Esophagus muscularis mucosa (tissue), 4 donors: ENCODE results near the gene UCP1. TPM values are rescaled to one million over a fixed set of nuclear protein-coding genes. Genes with fewer than 3 reads are reported as not detected.
A peak's percentile ranks its signal among the peaks of the same experiment; 100 is the strongest.

Source experiments
- DNase-seq: peaks from one replicate; pipeline ENCODE4 v3.0.0-alpha.2; 2017; ENCODE audit errors: extremely low spot score
- H3K27ac ChIP-seq, 4 donors: fragments of 200-600 bp; sonication (generic); replicated peaks in 1 of 4; 1 replicate in 3 of 4; 2 replicates in 1 of 4; pipeline ENCODE4 v1.5.1; 2016 to 2019; ENCODE audit warnings: mild to moderate bottlenecking in 1 of 4
- H3K27me3 ChIP-seq, 4 donors: fragments of 200-600 bp; sonication (generic); one replicate each; pipeline versions ENCODE4 v1.5.1 to v1.6.0; 2016 to 2019
- H3K36me3 ChIP-seq, 4 donors: fragments of 200-600 bp; sonication (generic); one replicate each; pipeline ENCODE4 v1.5.1; 2016 to 2019
- H3K4me1 ChIP-seq, 4 donors: fragments of 200-600 bp; sonication (generic); one replicate each; pipeline ENCODE4 v1.5.1; 2016 to 2019
- H3K4me3 ChIP-seq, 4 donors: fragments of 200-600 bp; sonication (generic); 1 replicate in 2 of 4; 2 replicates in 2 of 4; pipeline ENCODE4 v1.5.1; 2016 to 2019; ENCODE audit warnings: mild to moderate bottlenecking in 4 of 4, moderate library complexity in 1 of 4
- H3K9me3 ChIP-seq, 4 donors: fragments of 200-600 bp; sonication (generic); 1 replicate in 3 of 4; 2 replicates in 1 of 4; pipeline ENCODE4 v1.5.1; 2016 to 2019
- EP300 ChIP-seq: sonication (generic); formaldehyde crosslinking; IDR thresholded peaks from one replicate; pipeline ENCODE4 v1.6.1; 2017; ENCODE audit warnings: antibody characterized with exemption
- POLR2A ChIP-seq: fragments of 450-650 bp; IDR thresholded peaks from one replicate; pipeline ENCODE4 v1.6.1; 2017; ENCODE audit warnings: antibody characterized with exemption, moderate library complexity, mild to moderate bottlenecking, low read depth
- POLR2AphosphoS5 ChIP-seq, 2 donors: sonication (generic); formaldehyde crosslinking; IDR thresholded peaks; one replicate each; pipeline ENCODE4 v1.6.1; 2017; ENCODE audit warnings: antibody characterized with exemption in 2 of 2
- WGBS: methylation state at CpG from one replicate; pipeline ENCODE4 v1.1.5; 2018; 5-methylcytosine and 5-hydroxymethylcytosine counted together
- intact Hi-C: fragments of 100-400 bp; cut with DNase I; formaldehyde crosslinking; loops from one replicate; pipeline ENCODE4 v1.15.1; 2023
- total RNA-seq, 4 donors: library from RNA; depleted of rRNA; stranded (reverse); fragments of >200 nt; gene quantifications; one replicate each; pipeline versions ENCODE4 v1.1.0 to v1.2.1, GENCODE V29; 2016
- TF ChIP-seq, protein P1 (sequence below), 3 experiments: fragments of 200-600 bp in 2 of 3; fragments of 450-650 bp in 1 of 3; sonication (generic) in 2 of 3; IDR thresholded peaks; one replicate each; pipeline ENCODE4 v1.5.1; 2017 to 2019; ENCODE audit warnings: antibody characterized with exemption in 3 of 3, mild to moderate bottlenecking in 2 of 3, moderate library complexity in 1 of 3

Gene UCP1
- total RNA-seq, 4 donors from 2014 or later, result not detected

DNA sequence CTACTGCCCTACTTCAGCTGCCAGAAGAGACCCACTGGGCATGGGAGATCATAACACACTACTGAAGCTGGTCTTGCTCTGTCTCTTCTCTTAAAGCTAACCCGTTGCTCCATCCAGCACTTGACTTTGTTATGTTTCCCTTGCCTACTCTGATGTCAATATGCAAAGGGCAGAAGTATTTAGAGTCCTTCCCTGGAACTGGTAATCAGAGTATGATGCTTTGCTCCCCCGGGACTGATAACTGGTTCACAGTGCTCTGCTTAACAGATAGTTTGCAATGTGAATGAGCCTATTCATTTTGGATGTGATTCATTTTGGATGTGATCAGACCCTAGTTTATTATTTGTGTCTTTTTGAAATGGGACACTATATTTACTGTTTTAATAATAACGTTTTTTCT is 12.3 kb upstream of the UCP1 start:
- 65% methylated on average over 3 of the region's 3 CpGs for WGBS
- no peaks in the 10 kb centered on the region for H3K9me3 ChIP-seq
- no peak overlapping the region for H3K4me3 ChIP-seq
- TF ChIP-seq EP300 (no peak), POLR2AphosphoS5 (IDR thresholded peaks at IDR 0.05) (no peak), POLR2A (no peak)
- TF ChIP-seq, protein P1, sequence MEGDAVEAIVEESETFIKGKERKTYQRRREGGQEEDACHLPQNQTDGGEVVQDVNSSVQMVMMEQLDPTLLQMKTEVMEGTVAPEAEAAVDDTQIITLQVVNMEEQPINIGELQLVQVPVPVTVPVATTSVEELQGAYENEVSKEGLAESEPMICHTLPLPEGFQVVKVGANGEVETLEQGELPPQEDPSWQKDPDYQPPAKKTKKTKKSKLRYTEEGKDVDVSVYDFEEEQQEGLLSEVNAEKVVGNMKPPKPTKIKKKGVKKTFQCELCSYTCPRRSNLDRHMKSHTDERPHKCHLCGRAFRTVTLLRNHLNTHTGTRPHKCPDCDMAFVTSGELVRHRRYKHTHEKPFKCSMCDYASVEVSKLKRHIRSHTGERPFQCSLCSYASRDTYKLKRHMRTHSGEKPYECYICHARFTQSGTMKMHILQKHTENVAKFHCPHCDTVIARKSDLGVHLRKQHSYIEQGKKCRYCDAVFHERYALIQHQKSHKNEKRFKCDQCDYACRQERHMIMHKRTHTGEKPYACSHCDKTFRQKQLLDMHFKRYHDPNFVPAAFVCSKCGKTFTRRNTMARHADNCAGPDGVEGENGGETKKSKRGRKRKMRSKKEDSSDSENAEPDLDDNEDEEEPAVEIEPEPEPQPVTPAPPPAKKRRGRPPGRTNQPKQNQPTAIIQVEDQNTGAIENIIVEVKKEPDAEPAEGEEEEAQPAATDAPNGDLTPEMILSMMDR (IDR thresholded peaks at IDR 0.05), result no peak
- intact Hi-C loops, result no loop called here
- peaks cover 0 to 4% (median 0%) of the 10 kb centered on the region in 4 donors for H3K4me1 ChIP-seq
- no peak for DNase-seq
- H3K27me3 ChIP-seq, result peaks cover 0 to 52% (median 8%) of the 10 kb centered on the region in 4 donors
- H3K36me3 ChIP-seq, result no peaks in the 10 kb centered on the region
- no peak overlapping the region for H3K27ac ChIP-seq

DNA sequence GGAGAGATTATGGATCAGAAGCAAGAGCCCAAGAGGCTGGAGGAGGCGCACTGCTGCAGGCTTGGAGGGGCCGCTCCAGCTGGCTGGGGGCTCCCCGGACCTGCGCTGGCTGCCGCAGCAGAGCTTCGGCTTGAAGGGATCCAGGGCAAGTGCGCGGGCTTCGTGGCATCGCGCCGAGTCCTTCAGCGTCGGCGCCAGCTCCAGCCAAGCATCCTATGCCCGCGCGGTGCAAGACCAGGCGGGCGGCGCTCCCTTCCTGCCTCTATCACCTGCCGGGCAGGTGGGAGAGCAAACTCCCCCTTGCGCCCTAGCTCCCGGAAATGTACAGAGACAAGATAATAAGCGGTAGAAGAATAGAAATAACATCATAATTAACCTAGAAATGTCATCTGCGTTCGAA is 10.5 kb upstream of the UCP1 start:
- no peak for TF ChIP-seq POLR2AphosphoS5 (IDR thresholded peaks at IDR 0.05)
- no peak for TF ChIP-seq EP300
- no peak for TF ChIP-seq POLR2A
- TF ChIP-seq, protein P1 (IDR thresholded peaks at IDR 0.05), result no peak
- peaks cover 0 to 60% (median 8%) of the 10 kb centered on the region in 4 donors for H3K27me3 ChIP-seq
- intact Hi-C loops, result no loop called here

DNA sequence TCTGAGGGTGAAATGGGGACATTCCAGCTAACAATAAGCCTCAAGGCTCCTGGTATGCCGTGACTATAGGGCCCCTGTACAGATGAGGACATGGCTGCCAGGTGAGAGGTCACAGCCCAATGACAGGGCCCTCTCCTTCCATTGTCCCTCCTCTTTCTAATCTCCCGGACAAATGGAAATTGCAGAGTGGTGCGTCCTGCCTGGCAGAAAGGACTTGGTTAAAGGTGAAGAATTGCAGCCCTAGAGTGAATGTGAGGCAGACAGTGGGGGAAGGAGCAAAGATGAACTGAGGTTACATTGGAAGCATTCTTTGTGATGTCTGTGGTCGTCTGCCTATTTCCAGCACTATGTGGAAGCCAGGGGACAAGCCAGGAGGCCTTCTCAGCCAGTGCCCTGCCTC is 6.7 kb upstream of the UCP1 start:
- no peak for DNase-seq
- intact Hi-C loops, result no loop called here
- Histone ChIP-seq H3K27ac (no peak overlapping the region), H3K27me3 (peaks cover 0 to 71% (median 6%) of the 10 kb centered on the region in 4 donors), H3K4me3 (no peak overlapping the region), H3K36me3 (no peaks in the 10 kb centered on the region), H3K9me3 (peaks cover 0 to 14% (median 7%) of the 10 kb centered on the region in 4 donors), H3K4me1 (peaks cover 0 to 4% (median 0%) of the 10 kb centered on the region in 4 donors)
- WGBS, result 66% methylated on average over 4 of the region's 4 CpGs
- no peak for TF ChIP-seq POLR2AphosphoS5 (IDR thresholded peaks at IDR 0.05)
- TF ChIP-seq EP300, result no peak
- TF ChIP-seq, protein P1 (IDR thresholded peaks at IDR 0.05), result no peak
- no peak for TF ChIP-seq POLR2A

More for the DNA sequence above, 10.5 kb upstream of the UCP1 start:
- no peaks in the 10 kb centered on the region for H3K36me3 ChIP-seq
- no peak for DNase-seq
- no peak overlapping the region for H3K27ac ChIP-seq
- no peak overlapping the region for H3K4me3 ChIP-seq
- H3K4me1 ChIP-seq, result peaks cover 0 to 4% (median 0%) of the 10 kb centered on the region in 4 donors
- H3K9me3 ChIP-seq, result no peaks in the 10 kb centered on the region
- 24% methylated on average over 27 of the region's 27 CpGs for WGBS

DNA sequence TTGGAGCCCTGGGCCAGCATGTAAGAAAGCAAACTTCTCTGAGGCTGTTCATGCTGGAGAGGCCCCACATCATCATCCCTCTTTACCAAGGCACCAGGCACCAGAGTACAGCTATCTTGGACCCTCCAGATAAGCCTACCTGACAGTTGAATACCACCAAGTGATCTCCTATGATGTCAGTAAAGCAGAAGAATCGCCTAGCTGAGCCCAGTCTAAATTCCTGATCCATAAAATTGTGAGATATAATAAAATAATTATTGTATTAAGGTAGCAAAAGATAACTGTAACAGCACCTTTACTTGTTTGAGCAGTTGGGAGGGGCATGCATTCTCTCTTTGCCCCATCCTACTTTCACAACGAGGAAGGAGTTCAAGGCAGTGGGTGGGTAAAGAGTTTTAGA is 2.9 kb upstream of the UCP1 start:
- Histone ChIP-seq H3K9me3 (peaks cover 0 to 14% (median 7%) of the 10 kb centered on the region in 4 donors), H3K4me3 (no peak overlapping the region), H3K36me3 (no peaks in the 10 kb centered on the region), H3K27ac (no peak overlapping the region), H3K4me1 (peaks cover 14 to 20% (median 17%) of the 10 kb centered on the region in 4 donors), H3K27me3 (peaks cover 0 to 68% (median 25%) of the 10 kb centered on the region in 4 donors)
- DNase-seq, result no peak
- intact Hi-C loops, result no loop called here
- 89% methylated on average over 2 of the region's 2 CpGs for WGBS
- no peak for TF ChIP-seq EP300
- no peak for TF ChIP-seq POLR2A
- TF ChIP-seq POLR2AphosphoS5 (IDR thresholded peaks at IDR 0.05), result no peak
- TF ChIP-seq, protein P1 (IDR thresholded peaks at IDR 0.05), result no peak

DNA sequence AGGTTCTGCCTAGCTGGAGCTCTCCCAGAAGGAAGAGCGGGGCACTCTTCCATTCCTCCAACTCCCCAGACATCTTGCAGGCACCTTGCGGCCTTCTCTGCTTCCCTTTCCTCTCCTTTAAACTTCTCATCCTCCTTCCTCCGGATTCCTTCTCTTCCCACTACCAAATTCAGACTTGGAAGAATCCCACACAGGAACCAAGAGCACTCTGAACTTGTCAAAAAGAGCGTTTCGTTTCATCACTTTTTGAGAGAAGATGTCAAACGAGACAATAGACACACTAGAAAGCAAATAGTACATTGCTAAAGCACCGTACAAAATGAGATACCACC is 512 bp upstream of the UCP1 start:
- peaks cover 14 to 20% (median 17%) of the 10 kb centered on the region in 4 donors for H3K4me1 ChIP-seq
- no peaks in the 10 kb centered on the region for H3K36me3 ChIP-seq
- intact Hi-C loops, result no loop called here
- H3K27me3 ChIP-seq, result peaks cover 0 to 57% (median 25%) of the 10 kb centered on the region in 4 donors
- WGBS, result 63% methylated on average over 7 of the region's 7 CpGs
- H3K27ac ChIP-seq, result no peak overlapping the region
- peak overlapping the region; percentile 54 to 66 (median 58) for H3K4me3 ChIP-seq
- H3K9me3 ChIP-seq, result peaks cover 0 to 14% (median 7%) of the 10 kb centered on the region in 4 donors
- no peak for DNase-seq
- TF ChIP-seq EP300 (no peak), POLR2AphosphoS5 (IDR thresholded peaks at IDR 0.05) (no peak), POLR2A (no peak)
- TF ChIP-seq, protein P1 (IDR thresholded peaks at IDR 0.05), result no peak
